GM18519 (cell line): ENCODE measurements around the gene ESPL1.
"Not testable (repeated sequence)": the region's sequence is repeated elsewhere in the genome, so short reads cannot be mapped to it uniquely, and the experiment has no call there.

Source experiments
- ATAC-seq: cut with Tn5 transposase; IDR thresholded peaks from one replicate; pipeline ENCODE4 v1.9.1; 2021; ENCODE audit warnings: mild to moderate bottlenecking, moderate library complexity; ENCODE audit not compliant: unreplicated experiment, low FRiP score

The ESPL1 gene

GRCh38 chr12:53332339-53332738 lies 64.2 kb downstream of the ESPL1 start:
- not testable (repeated sequence) for ATAC-seq

- no peak for ATAC-seq
Observed at GRCh38 chr12:53332744-53333143, 64.6 kb downstream of the ESPL1 start.

GRCh38 chr12:53333289-53333688 lies 65.2 kb downstream of the ESPL1 start:
- ATAC-seq = no peak

- ATAC-seq = no peak
Observed at GRCh38 chr12:53333845-53334244, 65.7 kb downstream of the ESPL1 start.

- ATAC-seq = no peak
Observed at GRCh38 chr12:53334822-53335221, 66.7 kb downstream of the ESPL1 start.

GRCh38 chr12:53336181-53336681 lies 68.1 kb downstream of the ESPL1 start, which contains the start of gene SP7:
TSS of gene SP7 (minus strand) at chr12:53336354. CDS start at chr12:53335646, 708 bp downstream.
- ATAC-seq = no peak

- ATAC-seq = no peak
Observed at GRCh38 chr12:53338017-53338416, 69.9 kb downstream of the ESPL1 start.

- no peak for ATAC-seq
Observed at GRCh38 chr12:53338916-53339315, 70.8 kb downstream of the ESPL1 start.

GRCh38 chr12:53340398-53340797 lies 72.3 kb downstream of the ESPL1 start:
- no peak for ATAC-seq
